ENCODE results near the gene SCG3.
"Not testable (repeated sequence)": the region's sequence is repeated elsewhere in the genome, so short reads cannot be mapped to it uniquely, and the experiment has no call there.

SCG3 gene

DNA sequence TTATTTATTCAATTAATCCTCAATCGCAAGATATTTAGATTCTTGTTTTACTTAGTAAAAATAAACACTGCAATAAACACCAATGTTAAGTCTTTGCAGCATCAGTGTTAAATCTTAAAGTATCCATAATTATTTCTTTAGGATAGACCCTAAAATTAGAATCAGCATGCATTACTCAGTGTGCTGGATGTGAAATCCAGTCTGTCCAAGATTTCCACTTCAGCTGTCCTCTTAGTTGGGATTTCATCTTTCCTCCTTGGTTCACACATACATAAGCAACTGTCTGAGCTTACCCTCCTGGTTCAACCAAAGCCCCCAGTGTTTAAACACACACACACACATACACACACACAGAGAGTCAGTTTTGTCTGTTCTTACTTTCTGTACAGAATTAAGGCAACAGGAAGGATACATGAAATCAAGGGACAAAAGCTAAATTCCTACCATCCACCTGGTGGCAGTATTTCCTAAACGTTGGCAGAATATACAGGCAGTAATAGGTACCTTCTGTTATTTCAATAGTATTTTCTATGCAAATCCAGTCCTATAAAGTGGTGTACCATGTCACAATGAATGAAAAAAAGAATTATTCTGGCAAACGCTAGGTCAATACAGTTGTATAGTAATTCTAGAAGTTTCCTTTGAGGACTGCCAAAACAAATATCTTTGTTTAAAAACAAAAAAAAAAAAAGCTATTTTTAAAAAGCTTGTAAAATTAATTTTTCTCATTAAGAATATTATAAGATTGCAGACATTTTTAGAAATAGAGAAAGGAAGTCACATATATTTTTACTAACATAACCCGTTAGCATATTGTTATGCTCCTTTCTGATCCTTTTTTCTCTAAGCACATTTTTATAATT is 31.4 kb upstream of the SCG3 start:
- TF ChIP-seq, protein P1, sequence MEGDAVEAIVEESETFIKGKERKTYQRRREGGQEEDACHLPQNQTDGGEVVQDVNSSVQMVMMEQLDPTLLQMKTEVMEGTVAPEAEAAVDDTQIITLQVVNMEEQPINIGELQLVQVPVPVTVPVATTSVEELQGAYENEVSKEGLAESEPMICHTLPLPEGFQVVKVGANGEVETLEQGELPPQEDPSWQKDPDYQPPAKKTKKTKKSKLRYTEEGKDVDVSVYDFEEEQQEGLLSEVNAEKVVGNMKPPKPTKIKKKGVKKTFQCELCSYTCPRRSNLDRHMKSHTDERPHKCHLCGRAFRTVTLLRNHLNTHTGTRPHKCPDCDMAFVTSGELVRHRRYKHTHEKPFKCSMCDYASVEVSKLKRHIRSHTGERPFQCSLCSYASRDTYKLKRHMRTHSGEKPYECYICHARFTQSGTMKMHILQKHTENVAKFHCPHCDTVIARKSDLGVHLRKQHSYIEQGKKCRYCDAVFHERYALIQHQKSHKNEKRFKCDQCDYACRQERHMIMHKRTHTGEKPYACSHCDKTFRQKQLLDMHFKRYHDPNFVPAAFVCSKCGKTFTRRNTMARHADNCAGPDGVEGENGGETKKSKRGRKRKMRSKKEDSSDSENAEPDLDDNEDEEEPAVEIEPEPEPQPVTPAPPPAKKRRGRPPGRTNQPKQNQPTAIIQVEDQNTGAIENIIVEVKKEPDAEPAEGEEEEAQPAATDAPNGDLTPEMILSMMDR (conservative IDR thresholded peaks at IDR 0.05; ENCODE audit: control insufficient read depth, insufficient read depth, low read depth, low read length), result peak; percentile 84
- no peak overlapping the region for H3K4me3 ChIP-seq (ENCODE audit: control insufficient read depth, low read depth, low read length)
- DNase-seq (ENCODE audit: low read depth), result peak; percentile 83

DNA sequence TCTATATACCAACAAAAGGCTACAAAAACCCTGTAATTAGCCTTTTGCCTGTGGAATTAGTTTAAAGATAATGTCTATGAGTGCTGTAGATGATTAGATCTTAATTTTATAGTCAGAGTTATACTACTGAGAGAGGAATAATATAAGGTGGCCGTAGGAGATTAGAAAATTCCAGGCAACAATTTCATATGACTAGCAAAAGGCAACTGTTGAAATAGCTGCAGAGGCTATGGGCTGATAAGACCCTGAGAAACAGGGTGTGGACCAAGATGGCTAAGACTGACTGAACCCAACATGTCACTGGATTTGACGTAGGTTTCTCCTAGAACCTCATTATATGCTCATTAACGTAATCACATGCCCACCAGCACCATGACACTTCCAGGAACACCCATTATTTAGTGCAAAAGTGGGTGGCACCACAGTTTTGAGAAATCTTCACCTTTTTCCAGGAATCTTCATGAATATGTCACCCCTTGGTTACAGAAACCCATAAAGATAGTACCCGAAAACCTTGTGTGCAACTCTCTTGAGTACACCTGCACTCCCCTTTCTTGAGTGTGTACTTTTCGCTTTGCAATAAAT is 29.1 kb upstream of the SCG3 start:
- TF ChIP-seq, protein P1 (conservative IDR thresholded peaks at IDR 0.05; ENCODE audit: control insufficient read depth, insufficient read depth, low read depth, low read length), result no peak
- DNase-seq (ENCODE audit: low read depth), result no peak
- no peak overlapping the region for H3K4me3 ChIP-seq (ENCODE audit: control insufficient read depth, low read depth, low read length)

DNA sequence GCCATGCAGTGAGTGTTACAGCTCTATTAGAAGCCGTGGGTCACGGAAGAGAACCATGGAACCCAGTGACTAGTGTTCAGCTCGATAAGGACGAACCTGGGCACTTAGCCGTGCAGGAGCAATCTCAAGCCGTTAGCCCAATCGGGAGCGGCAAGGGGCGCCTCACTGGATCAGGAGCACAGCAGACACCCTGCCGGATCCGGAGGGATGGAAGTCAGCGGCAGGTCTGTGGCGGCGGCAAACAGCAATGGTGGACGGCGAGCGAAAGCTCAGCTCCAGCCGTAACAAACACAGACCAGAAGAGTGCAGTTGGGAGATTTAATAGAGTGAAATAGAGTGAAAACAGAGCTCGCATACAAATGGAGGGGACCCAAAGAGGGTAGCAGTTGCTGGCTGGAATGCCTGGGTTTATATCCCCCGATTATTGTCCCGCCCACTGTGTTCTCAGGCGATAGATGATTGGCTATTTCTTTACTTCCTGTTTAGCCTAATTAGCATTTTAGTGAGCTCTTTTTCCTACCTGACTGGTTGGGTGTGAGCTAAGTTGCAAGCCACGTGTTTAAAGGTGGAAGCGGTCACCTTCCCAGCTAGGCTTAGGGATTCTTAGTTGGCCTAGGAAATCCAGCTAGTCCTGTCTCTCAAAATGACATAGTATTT is 25.8 kb upstream of the SCG3 start:
- not testable (repeated sequence) for H3K4me3 ChIP-seq (ENCODE audit: control insufficient read depth, low read depth, low read length); DNase-seq (ENCODE audit: low read depth)

DNA sequence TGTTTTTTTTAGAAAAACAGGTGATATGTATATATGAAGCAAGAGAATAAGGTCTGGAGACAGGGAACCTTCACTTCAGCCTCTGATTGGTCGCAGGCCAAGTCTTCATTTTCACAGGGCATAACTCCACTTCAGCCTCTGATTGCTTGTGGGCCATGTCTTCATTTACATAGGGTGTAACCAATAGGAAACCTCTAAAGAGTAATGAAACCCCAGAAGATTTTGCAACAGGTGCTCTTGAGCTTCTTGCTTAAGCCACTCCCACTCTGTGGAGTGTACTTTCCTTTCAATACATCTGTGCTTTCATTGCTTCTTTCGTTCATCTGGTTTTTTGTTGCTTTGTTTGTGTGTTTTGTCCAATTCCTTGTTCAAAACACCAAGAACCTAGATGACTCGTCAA is 22.6 kb upstream of the SCG3 start:
- DNase-seq (ENCODE audit: low read depth), result no peak
- no peak overlapping the region for H3K4me3 ChIP-seq (ENCODE audit: control insufficient read depth, low read depth, low read length)
- TF ChIP-seq, protein P1 (conservative IDR thresholded peaks at IDR 0.05; ENCODE audit: control insufficient read depth, insufficient read depth, low read depth, low read length), result no peak

DNA sequence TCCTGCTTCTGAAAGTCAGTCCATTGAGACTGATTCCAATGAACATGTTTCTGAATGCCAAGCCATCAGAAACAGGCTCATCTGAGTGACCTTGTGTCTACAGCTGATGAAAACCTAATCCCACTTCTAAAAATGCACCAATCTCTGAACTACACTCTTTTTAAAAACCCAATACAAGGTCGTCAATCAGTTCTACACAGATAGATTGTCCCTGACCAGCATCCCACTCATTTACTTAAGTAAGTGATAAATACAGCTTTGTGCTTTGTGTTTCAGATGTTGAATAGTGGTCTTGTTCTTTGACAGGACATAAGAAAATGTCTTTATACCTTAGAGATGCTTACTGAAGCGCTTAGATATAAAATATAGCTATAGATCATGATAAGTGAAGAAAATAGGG is 20.2 kb upstream of the SCG3 start:
- no peak overlapping the region for H3K4me3 ChIP-seq (ENCODE audit: control insufficient read depth, low read depth, low read length)
- TF ChIP-seq, protein P1 (conservative IDR thresholded peaks at IDR 0.05; ENCODE audit: control insufficient read depth, insufficient read depth, low read depth, low read length), result no peak
- DNase-seq (ENCODE audit: low read depth), result no peak

DNA sequence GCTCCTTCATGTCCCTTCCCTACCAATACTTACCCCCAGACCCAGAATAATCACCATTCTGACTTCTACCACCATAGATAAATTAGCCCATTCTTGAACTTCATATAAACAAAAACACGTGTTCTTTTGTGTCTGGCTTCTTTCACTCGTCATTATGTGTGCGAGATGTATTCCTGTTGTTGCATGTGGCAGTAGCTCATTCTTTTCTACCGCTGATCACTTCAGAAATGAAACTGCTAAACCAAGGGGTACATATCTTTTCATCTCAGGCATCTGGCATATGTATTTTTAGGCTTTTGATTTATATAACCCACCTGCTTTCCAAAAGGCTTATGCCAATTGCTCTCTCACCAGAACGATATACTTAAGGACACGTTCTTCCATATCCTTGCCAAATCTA is 13.8 kb upstream of the SCG3 start:
- DNase-seq (ENCODE audit: low read depth), result no peak
- TF ChIP-seq, protein P1 (conservative IDR thresholded peaks at IDR 0.05; ENCODE audit: control insufficient read depth, insufficient read depth, low read depth, low read length), result no peak
- H3K4me3 ChIP-seq (ENCODE audit: control insufficient read depth, low read depth, low read length), result no peak overlapping the region

DNA sequence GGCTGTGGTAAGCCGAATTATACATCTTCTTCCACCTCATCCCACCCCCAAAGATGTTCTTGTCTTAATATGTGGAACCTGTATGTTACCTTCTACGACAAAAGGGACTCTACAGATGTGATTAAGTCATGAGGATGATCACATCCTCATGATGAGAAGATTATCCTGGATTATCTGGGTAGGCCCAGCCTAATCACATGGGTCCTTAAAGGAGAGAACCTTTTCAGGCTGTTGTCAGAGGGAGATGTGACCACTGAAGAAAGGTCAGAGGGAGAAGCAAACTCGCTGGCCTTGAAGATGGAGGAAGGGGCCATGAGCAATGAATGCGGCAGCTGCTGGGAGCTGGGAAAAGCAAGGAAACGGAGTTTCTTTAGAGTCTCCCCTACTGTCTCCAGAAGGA is 12.9 kb upstream of the SCG3 start:
- TF ChIP-seq, protein P1 (conservative IDR thresholded peaks at IDR 0.05; ENCODE audit: control insufficient read depth, insufficient read depth, low read depth, low read length), result no peak
- no peak for DNase-seq (ENCODE audit: low read depth)
- H3K4me3 ChIP-seq (ENCODE audit: control insufficient read depth, low read depth, low read length), result no peak overlapping the region

Data from fibroblast of mammary gland (primary cell).